Duodenal mucosa (tissue), 2 donors: ENCODE data around the gene SNRPA1.

ENCODE experiments used
- H3K27ac ChIP-seq: one replicate; pipeline ENCODE4 v1.7.0; 2013; ENCODE audit warnings: low read depth, low read length
- H3K27me3 ChIP-seq, 2 donors: one replicate each; pipeline ENCODE4 v1.7.0; 2013; ENCODE audit warnings: low read length in 2 of 2, control low read depth in 1 of 2; ENCODE audit not compliant: insufficient read depth in 2 of 2, control insufficient read depth in 1 of 2
- H3K36me3 ChIP-seq, 2 donors: one replicate each; pipeline ENCODE4 v1.7.0; 2013; ENCODE audit warnings: low read length in 2 of 2, control low read depth in 1 of 2; ENCODE audit not compliant: insufficient read depth in 2 of 2, control insufficient read depth in 1 of 2
- H3K4me1 ChIP-seq, 2 donors: one replicate each; pipeline ENCODE4 v1.7.0; 2013; ENCODE audit warnings: low read length in 2 of 2, control low read depth in 1 of 2; ENCODE audit not compliant: insufficient read depth in 2 of 2, control insufficient read depth in 1 of 2
- H3K4me3 ChIP-seq, 2 donors: one replicate each; pipeline ENCODE4 v1.7.0; 2013; ENCODE audit warnings: low read length in 2 of 2, low read depth in 1 of 2
- H3K9ac ChIP-seq, 2 donors: one replicate each; pipeline ENCODE4 v1.7.0; 2013; ENCODE audit warnings: low read length in 2 of 2, low read depth in 1 of 2
- H3K9me3 ChIP-seq, 2 donors: one replicate each; pipeline ENCODE4 v1.7.0; 2013; ENCODE audit warnings: low read length in 2 of 2, control low read depth in 1 of 2; ENCODE audit not compliant: control insufficient read depth in 1 of 2

SNRPA1 gene

GRCh38 chr15:101264011-101264410 is 31.0 kb downstream of the SNRPA1 start:
- no peak overlapping the region for H3K27ac ChIP-seq
- H3K9me3 ChIP-seq = no peaks in the 10 kb centered on the region
- H3K9ac ChIP-seq = no peak overlapping the region
- no peaks in the 10 kb centered on the region for H3K27me3 ChIP-seq
- no peak overlapping the region for H3K4me3 ChIP-seq
- peaks cover 0 to 11% of the 10 kb centered on the region in 2 donors for H3K4me1 ChIP-seq
- H3K36me3 ChIP-seq = peaks cover 0 to 1% of the 10 kb centered on the region in 2 donors

DNA sequence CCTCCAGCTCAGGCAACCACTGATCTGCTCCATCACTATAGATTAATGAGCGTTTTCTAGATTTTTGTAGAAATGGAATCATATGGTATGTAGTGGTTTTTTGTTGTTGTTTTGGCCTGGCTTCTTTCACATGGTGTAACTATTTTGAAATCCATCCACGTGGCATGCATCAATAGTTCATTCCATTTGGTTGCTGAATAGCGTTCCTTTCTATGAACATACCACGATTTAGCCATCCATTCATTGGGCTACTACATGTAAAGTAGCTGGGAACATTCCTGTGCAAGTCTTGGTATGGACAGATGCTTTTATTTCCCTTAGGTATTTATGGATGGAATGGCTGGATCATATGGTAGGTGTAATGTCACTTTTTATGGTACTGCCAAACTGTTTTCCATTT is 32.5 kb downstream of the SNRPA1 start:
- H3K27ac ChIP-seq = no peak overlapping the region
- no peak overlapping the region for H3K9ac ChIP-seq
- H3K9me3 ChIP-seq = no peaks in the 10 kb centered on the region
- H3K4me3 ChIP-seq = no peak overlapping the region
- no peaks in the 10 kb centered on the region for H3K27me3 ChIP-seq
- peaks cover 0 to 19% of the 10 kb centered on the region in 2 donors for H3K4me1 ChIP-seq
- no peaks in the 10 kb centered on the region for H3K36me3 ChIP-seq

GRCh38 chr15:101258238-101259144 is 36.6 kb downstream of the SNRPA1 start:
- Histone ChIP-seq H3K9me3 (no peaks in the 10 kb centered on the region), H3K27ac (no peak overlapping the region), H3K4me3 (no peak overlapping the region), H3K36me3 (no peaks in the 10 kb centered on the region), H3K27me3 (no peaks in the 10 kb centered on the region), H3K9ac (no peak overlapping the region), H3K4me1 (peaks cover 4 to 8% of the 10 kb centered on the region in 2 donors)

GRCh38 chr15:101256757-101257156 is 38.3 kb downstream of the SNRPA1 start:
- Histone ChIP-seq H3K4me1 (peaks cover 4 to 17% of the 10 kb centered on the region in 2 donors), H3K9ac (no peak overlapping the region), H3K9me3 (no peaks in the 10 kb centered on the region), H3K4me3 (no peak overlapping the region), H3K27ac (no peak overlapping the region), H3K27me3 (no peaks in the 10 kb centered on the region), H3K36me3 (no peaks in the 10 kb centered on the region)

- H3K9me3 ChIP-seq = no peaks in the 10 kb centered on the region
- H3K9ac ChIP-seq = no peak overlapping the region
- no peak overlapping the region for H3K27ac ChIP-seq
- H3K27me3 ChIP-seq = no peaks in the 10 kb centered on the region
- no peak overlapping the region for H3K4me3 ChIP-seq
- peaks cover 4 to 18% of the 10 kb centered on the region in 2 donors for H3K4me1 ChIP-seq
- H3K36me3 ChIP-seq = no peaks in the 10 kb centered on the region
Observed at GRCh38 chr15:101255615-101256241, 39.3 kb downstream of the SNRPA1 start.

- Histone ChIP-seq H3K36me3 (no peaks in the 10 kb centered on the region), H3K4me3 (no peak overlapping the region), H3K4me1 (peaks cover 10 to 25% of the 10 kb centered on the region in 2 donors), H3K27me3 (no peaks in the 10 kb centered on the region), H3K9me3 (no peaks in the 10 kb centered on the region), H3K9ac (no peak overlapping the region), H3K27ac (no peak overlapping the region)
Observed at GRCh38 chr15:101255051-101255395, 40.0 kb downstream of the SNRPA1 start.

- H3K27me3 ChIP-seq = no peaks in the 10 kb centered on the region
- no peak overlapping the region for H3K27ac ChIP-seq
- H3K9me3 ChIP-seq = no peaks in the 10 kb centered on the region
- H3K9ac ChIP-seq = no peak overlapping the region
- H3K4me3 ChIP-seq = no peak overlapping the region
- H3K36me3 ChIP-seq = no peaks in the 10 kb centered on the region
- H3K4me1 ChIP-seq = peaks cover 15 to 30% of the 10 kb centered on the region in 2 donors
Observed at GRCh38 chr15:101254157-101255050, 40.6 kb downstream of the SNRPA1 start.

DNA sequence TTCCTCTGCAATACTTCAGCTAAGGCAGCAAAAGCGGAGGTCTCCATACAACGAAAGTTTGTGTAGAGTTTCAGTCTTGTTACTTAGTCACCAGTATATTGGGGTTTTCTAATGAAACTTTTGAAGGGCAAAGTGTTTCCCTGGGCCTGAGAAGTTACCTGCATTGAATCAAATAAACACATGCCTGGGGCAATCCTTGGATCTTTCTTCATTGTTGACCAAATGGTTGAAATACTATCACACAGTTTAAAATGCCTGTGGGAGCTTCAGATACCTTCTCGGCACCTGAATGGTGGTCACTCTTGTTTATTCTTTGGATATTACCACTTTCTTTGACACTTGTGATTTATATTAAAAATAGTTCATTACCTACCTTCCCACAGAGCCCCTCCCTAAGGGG is 42.2 kb downstream of the SNRPA1 start:
- Histone ChIP-seq H3K9ac (peak overlapping the region; percentile 73 to 75), H3K27ac (peak overlapping the region; percentile 82), H3K36me3 (no peaks in the 10 kb centered on the region), H3K9me3 (no peaks in the 10 kb centered on the region), H3K4me3 (peak overlapping the region; percentile 86 to 87), H3K4me1 (peaks cover 20 to 21% of the 10 kb centered on the region in 2 donors), H3K27me3 (no peaks in the 10 kb centered on the region)

DNA sequence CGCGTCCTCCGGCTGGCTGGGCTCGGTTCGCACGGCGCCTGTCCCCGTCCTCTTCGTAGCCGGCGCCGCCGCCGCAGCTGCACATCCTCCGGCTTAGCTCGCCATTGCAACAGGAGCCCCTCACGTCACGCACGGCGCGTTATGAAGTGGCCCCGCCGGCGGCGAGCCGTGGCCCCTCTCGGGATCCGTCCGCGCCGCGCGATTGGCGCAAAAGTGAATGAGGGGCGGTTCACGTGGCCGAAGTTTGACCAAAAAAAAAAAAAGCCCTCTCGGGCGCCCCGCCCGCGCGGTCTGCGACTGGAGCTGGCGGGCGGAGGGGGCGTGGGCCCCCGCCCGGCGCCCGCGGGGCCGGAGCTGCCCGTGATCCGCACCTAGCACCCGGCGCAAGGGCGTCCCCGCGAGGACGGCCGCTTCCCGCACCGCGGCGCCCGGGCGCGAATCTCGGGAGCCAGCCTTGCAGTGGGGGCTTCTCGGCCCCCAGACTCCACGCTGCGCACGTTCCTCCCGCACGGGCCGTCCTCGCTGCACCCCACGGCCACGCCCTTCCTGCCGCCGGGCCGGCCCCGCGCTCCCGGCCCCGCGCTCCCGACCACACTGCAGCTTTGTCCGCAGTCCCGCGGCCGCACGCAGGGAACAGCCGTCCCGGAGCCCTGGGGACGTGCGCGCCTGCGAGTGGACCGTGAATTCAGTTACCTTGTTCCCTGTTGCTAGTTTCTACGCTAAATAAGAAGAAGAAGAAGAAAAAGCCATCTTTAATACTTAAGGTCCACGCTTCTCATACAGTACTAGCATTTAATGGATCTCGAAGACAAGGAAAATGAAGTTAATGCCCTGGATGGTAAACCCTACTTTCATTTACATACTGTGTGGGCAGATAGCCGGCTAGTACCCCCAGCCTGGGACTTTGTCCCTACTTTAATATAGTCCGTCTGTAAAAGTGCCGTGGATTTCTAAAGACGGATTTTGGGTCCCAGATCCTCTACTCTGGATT is 42.9 kb downstream of the SNRPA1 start, which contains the start of gene CHSY1:
CHSY1 (minus strand) TSS at position 219 of the 991 bp plus-strand sequence. CDS start 592 bp downstream, outside the sequence.
- Histone ChIP-seq H3K9ac (peak within 1 kb of the TSS; percentile 73 to 75), H3K4me3 (peak within 1 kb of the TSS; percentile 86 to 88), H3K4me1 (peaks cover 23 to 24% of the 10 kb centered on the region in 2 donors), H3K27ac (peak within 1 kb of the TSS; percentile 82), H3K36me3 (no peaks in the 10 kb centered on the region), H3K9me3 (no peaks in the 10 kb centered on the region), H3K27me3 (no peaks in the 10 kb centered on the region)
